ENCODE measurements around the gene C17orf78.

The C17orf78 gene

GRCh38 chr17:37358830-37359681, 16.7 kb upstream of the C17orf78 start:
- WGBS, 2 experiments (ENCODE audit: insufficient coverage in 2 of 2), result 0 to 1% methylated on average over 60 to 66 of the region's 88 CpGs
- peak overlapping the region; percentile 93 for H3K4me3 ChIP-seq (ENCODE audit: extremely low read depth, insufficient read depth, low read length, poor library complexity, severe bottlenecking)
- H3K9me3 ChIP-seq (ENCODE audit: control insufficient read depth, low read length), result no peaks in the 10 kb centered on the region
- peaks cover 28% of the 10 kb centered on the region for H3K4me1 ChIP-seq (ENCODE audit: control insufficient read depth, insufficient read depth, low read length, poor library complexity, severe bottlenecking)
- H3K27ac ChIP-seq (ENCODE audit: low read depth, low read length, severe bottlenecking), result peak overlapping the region; percentile 88
- H3K36me3 ChIP-seq (ENCODE audit: control insufficient read depth, insufficient read depth, low read length), result peaks cover 27% of the 10 kb centered on the region

- Histone ChIP-seq H3K9me3 (ENCODE audit: control insufficient read depth, low read length) (no peaks in the 10 kb centered on the region), H3K27ac (ENCODE audit: low read depth, low read length, severe bottlenecking) (peak overlapping the region; percentile 88), H3K4me1 (ENCODE audit: control insufficient read depth, insufficient read depth, low read length, poor library complexity, severe bottlenecking) (peaks cover 28% of the 10 kb centered on the region), H3K4me3 (ENCODE audit: extremely low read depth, insufficient read depth, low read length, poor library complexity, severe bottlenecking) (peak overlapping the region; percentile 21), H3K36me3 (ENCODE audit: control insufficient read depth, insufficient read depth, low read length) (peaks cover 20% of the 10 kb centered on the region)
- WGBS, 2 experiments (ENCODE audit: insufficient coverage in 2 of 2), result 36 to 41% methylated on average over 16 to 18 of the region's 18 CpGs
Observed at GRCh38 chr17:37359682-37360188, 16.1 kb upstream of the C17orf78 start.

GRCh38 chr17:37360632-37361031, 15.2 kb upstream of the C17orf78 start:
- H3K4me1 ChIP-seq (ENCODE audit: control insufficient read depth, insufficient read depth, low read length, poor library complexity, severe bottlenecking), result peaks cover 28% of the 10 kb centered on the region
- H3K27ac ChIP-seq (ENCODE audit: low read depth, low read length, severe bottlenecking), result no peak overlapping the region
- no peak overlapping the region for H3K4me3 ChIP-seq (ENCODE audit: extremely low read depth, insufficient read depth, low read length, poor library complexity, severe bottlenecking)
- peaks cover 12% of the 10 kb centered on the region for H3K36me3 ChIP-seq (ENCODE audit: control insufficient read depth, insufficient read depth, low read length)
- 100% methylated on average over 1 of the region's 3 CpGs; no CpG with 5 or more reads in 1 of the 2 experiments for WGBS, 2 experiments (ENCODE audit: insufficient coverage in 2 of 2)
- H3K9me3 ChIP-seq (ENCODE audit: control insufficient read depth, low read length), result no peaks in the 10 kb centered on the region

GRCh38 chr17:37361543-37361942, 14.2 kb upstream of the C17orf78 start:
- no peak overlapping the region for H3K27ac ChIP-seq (ENCODE audit: low read depth, low read length, severe bottlenecking)
- no peak overlapping the region for H3K4me3 ChIP-seq (ENCODE audit: extremely low read depth, insufficient read depth, low read length, poor library complexity, severe bottlenecking)
- peaks cover 7% of the 10 kb centered on the region for H3K36me3 ChIP-seq (ENCODE audit: control insufficient read depth, insufficient read depth, low read length)
- peaks cover 27% of the 10 kb centered on the region for H3K4me1 ChIP-seq (ENCODE audit: control insufficient read depth, insufficient read depth, low read length, poor library complexity, severe bottlenecking)
- no peaks in the 10 kb centered on the region for H3K9me3 ChIP-seq (ENCODE audit: control insufficient read depth, low read length)
- 81 to 93% methylated on average over 3 of the region's 4 CpGs for WGBS, 2 experiments (ENCODE audit: insufficient coverage in 2 of 2)

- Histone ChIP-seq H3K4me1 (ENCODE audit: control insufficient read depth, insufficient read depth, low read length, poor library complexity, severe bottlenecking) (peaks cover 7% of the 10 kb centered on the region), H3K9me3 (ENCODE audit: control insufficient read depth, low read length) (no peaks in the 10 kb centered on the region), H3K27ac (ENCODE audit: low read depth, low read length, severe bottlenecking) (no peak overlapping the region), H3K36me3 (ENCODE audit: control insufficient read depth, insufficient read depth, low read length) (no peaks in the 10 kb centered on the region), H3K4me3 (ENCODE audit: extremely low read depth, insufficient read depth, low read length, poor library complexity, severe bottlenecking) (no peak overlapping the region)
- WGBS, 2 experiments (ENCODE audit: insufficient coverage in 2 of 2), result 89 to 100% methylated on average over 1 of the region's 1 CpG
Observed at GRCh38 chr17:37365589-37365988, 10.2 kb upstream of the C17orf78 start.

- no peak overlapping the region for H3K4me3 ChIP-seq (ENCODE audit: extremely low read depth, insufficient read depth, low read length, poor library complexity, severe bottlenecking)
- WGBS, 2 experiments (ENCODE audit: insufficient coverage in 2 of 2), result 100% methylated on average over 2 of the region's 3 CpGs
- H3K9me3 ChIP-seq (ENCODE audit: control insufficient read depth, low read length), result no peaks in the 10 kb centered on the region
- H3K36me3 ChIP-seq (ENCODE audit: control insufficient read depth, insufficient read depth, low read length), result no peaks in the 10 kb centered on the region
- H3K27ac ChIP-seq (ENCODE audit: low read depth, low read length, severe bottlenecking), result no peak overlapping the region
- H3K4me1 ChIP-seq (ENCODE audit: control insufficient read depth, insufficient read depth, low read length, poor library complexity, severe bottlenecking), result no peaks in the 10 kb centered on the region
Observed at GRCh38 chr17:37368577-37368976, 7.2 kb upstream of the C17orf78 start.

- WGBS, 2 experiments (ENCODE audit: insufficient coverage in 2 of 2), result 10 to 22% methylated on average over 2 of the region's 4 CpGs
- Histone ChIP-seq H3K4me3 (ENCODE audit: extremely low read depth, insufficient read depth, low read length, poor library complexity, severe bottlenecking) (no peak overlapping the region), H3K4me1 (ENCODE audit: control insufficient read depth, insufficient read depth, low read length, poor library complexity, severe bottlenecking) (no peaks in the 10 kb centered on the region), H3K36me3 (ENCODE audit: control insufficient read depth, insufficient read depth, low read length) (no peaks in the 10 kb centered on the region), H3K9me3 (ENCODE audit: control insufficient read depth, low read length) (no peaks in the 10 kb centered on the region), H3K27ac (ENCODE audit: low read depth, low read length, severe bottlenecking) (no peak overlapping the region)
Observed at GRCh38 chr17:37373530-37374159, 2.1 kb upstream of the C17orf78 start.

GRCh38 chr17:37382056-37382455, 6.3 kb downstream of the C17orf78 start:
- Histone ChIP-seq H3K36me3 (ENCODE audit: control insufficient read depth, insufficient read depth, low read length) (no peaks in the 10 kb centered on the region), H3K9me3 (ENCODE audit: control insufficient read depth, low read length) (no peaks in the 10 kb centered on the region), H3K27ac (ENCODE audit: low read depth, low read length, severe bottlenecking) (no peak overlapping the region), H3K4me1 (ENCODE audit: control insufficient read depth, insufficient read depth, low read length, poor library complexity, severe bottlenecking) (no peaks in the 10 kb centered on the region), H3K4me3 (ENCODE audit: extremely low read depth, insufficient read depth, low read length, poor library complexity, severe bottlenecking) (no peak overlapping the region)
- no CpG with 5 or more reads among the region's 1 CpG for WGBS, 2 experiments (ENCODE audit: insufficient coverage in 2 of 2)

- 90 to 93% methylated on average over 2 of the region's 3 CpGs for WGBS, 2 experiments (ENCODE audit: insufficient coverage in 2 of 2)
- Histone ChIP-seq H3K27ac (ENCODE audit: low read depth, low read length, severe bottlenecking) (no peak overlapping the region), H3K4me1 (ENCODE audit: control insufficient read depth, insufficient read depth, low read length, poor library complexity, severe bottlenecking) (no peaks in the 10 kb centered on the region), H3K36me3 (ENCODE audit: control insufficient read depth, insufficient read depth, low read length) (no peaks in the 10 kb centered on the region), H3K9me3 (ENCODE audit: control insufficient read depth, low read length) (no peaks in the 10 kb centered on the region), H3K4me3 (ENCODE audit: extremely low read depth, insufficient read depth, low read length, poor library complexity, severe bottlenecking) (no peak overlapping the region)
Observed at GRCh38 chr17:37384560-37385149, 8.9 kb downstream of the C17orf78 start.

GRCh38 chr17:37385474-37385990, 9.7 kb downstream of the C17orf78 start:
- no peaks in the 10 kb centered on the region for H3K4me1 ChIP-seq (ENCODE audit: control insufficient read depth, insufficient read depth, low read length, poor library complexity, severe bottlenecking)
- H3K27ac ChIP-seq (ENCODE audit: low read depth, low read length, severe bottlenecking), result no peak overlapping the region
- no peaks in the 10 kb centered on the region for H3K9me3 ChIP-seq (ENCODE audit: control insufficient read depth, low read length)

More at GRCh38 chr17:37385474-37385990, 9.7 kb downstream of the C17orf78 start:
- no peak overlapping the region for H3K4me3 ChIP-seq (ENCODE audit: extremely low read depth, insufficient read depth, low read length, poor library complexity, severe bottlenecking)
- no peaks in the 10 kb centered on the region for H3K36me3 ChIP-seq (ENCODE audit: control insufficient read depth, insufficient read depth, low read length)
